ENCODE results near the gene CENPU.

The CENPU gene

DNA sequence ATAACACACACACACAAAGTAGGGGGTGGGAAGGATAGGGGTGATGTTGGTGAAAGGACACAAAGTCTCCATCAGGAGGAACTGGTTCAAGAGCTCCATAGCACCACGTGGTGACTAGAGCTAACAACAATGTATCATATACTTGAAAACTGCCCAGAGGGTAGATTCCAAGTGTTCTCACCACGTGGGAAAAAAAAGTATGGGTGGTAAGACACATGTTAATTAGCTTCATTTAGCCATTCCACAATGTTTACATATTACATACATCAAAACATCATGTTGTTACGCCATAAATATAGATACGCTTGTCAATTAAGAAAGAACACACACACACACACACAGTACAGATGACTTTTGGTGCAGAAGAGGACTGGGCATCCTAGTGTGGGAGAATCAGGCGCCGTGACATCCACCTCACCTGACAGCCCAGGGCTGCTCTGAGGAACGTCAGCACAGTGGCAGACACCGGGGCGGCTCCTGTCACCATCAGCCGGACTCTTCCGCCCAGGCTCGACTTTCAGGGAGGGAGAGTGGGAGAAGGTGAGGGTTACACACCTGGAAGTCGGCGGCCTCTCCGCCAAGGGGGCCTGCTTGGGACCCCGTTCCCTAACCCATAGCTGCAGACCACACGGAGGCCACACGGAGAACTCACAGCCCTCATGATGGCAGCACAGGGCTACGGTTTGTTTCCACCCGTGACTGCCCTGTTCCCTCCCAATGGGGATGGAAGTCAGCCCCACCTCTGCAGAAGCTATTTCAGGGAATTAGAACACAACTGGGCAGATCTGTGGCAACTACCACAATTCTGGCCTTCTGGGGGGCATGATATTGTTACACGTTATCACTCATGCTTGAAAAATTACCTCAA, 31.8 kb upstream of the CENPU start:
- Histone ChIP-seq H3K4me1 (ENCODE audit: control insufficient read depth, low read depth, low read length) (no peaks in the 10 kb centered on the region), H3K4me3 (ENCODE audit: low read length) (no peak overlapping the region), H3K36me3 (ENCODE audit: control insufficient read depth, low read depth, low read length) (no peaks in the 10 kb centered on the region), H3K9me3 (ENCODE audit: control insufficient read depth, low read depth, low read length) (no peaks in the 10 kb centered on the region), H3K27ac (ENCODE audit: low read length) (no peak overlapping the region), H3K27me3 (ENCODE audit: control insufficient read depth, insufficient read depth, low read length) (no peaks in the 10 kb centered on the region), H3K9ac (ENCODE audit: low read length) (no peak overlapping the region)

DNA sequence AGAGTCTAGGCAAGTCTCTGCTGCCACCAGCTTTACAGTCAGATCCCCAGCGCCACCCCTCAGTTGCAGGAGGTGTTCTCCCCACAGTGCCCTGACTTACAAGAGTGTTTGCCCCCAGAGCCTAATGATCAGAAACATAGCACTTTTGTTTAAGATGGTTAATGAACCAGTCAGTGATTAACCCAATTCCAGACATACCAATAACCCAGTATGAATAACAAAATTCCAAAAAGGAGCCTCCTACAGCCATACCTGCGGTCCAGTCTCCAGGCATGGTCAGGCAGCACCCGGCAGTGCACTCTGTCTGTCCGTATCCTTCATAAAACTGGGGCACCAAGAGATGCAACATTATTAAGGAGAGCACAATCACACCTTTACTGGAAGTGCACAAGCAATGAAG, 30.7 kb upstream of the CENPU start:
- H3K4me1 ChIP-seq (ENCODE audit: control insufficient read depth, low read depth, low read length) = no peaks in the 10 kb centered on the region
- no peaks in the 10 kb centered on the region for H3K27me3 ChIP-seq (ENCODE audit: control insufficient read depth, insufficient read depth, low read length)
- H3K27ac ChIP-seq (ENCODE audit: low read length) = no peak overlapping the region
- H3K9me3 ChIP-seq (ENCODE audit: control insufficient read depth, low read depth, low read length) = no peaks in the 10 kb centered on the region
- H3K4me3 ChIP-seq (ENCODE audit: low read length) = no peak overlapping the region
- H3K9ac ChIP-seq (ENCODE audit: low read length) = no peak overlapping the region
- H3K36me3 ChIP-seq (ENCODE audit: control insufficient read depth, low read depth, low read length) = no peaks in the 10 kb centered on the region

DNA sequence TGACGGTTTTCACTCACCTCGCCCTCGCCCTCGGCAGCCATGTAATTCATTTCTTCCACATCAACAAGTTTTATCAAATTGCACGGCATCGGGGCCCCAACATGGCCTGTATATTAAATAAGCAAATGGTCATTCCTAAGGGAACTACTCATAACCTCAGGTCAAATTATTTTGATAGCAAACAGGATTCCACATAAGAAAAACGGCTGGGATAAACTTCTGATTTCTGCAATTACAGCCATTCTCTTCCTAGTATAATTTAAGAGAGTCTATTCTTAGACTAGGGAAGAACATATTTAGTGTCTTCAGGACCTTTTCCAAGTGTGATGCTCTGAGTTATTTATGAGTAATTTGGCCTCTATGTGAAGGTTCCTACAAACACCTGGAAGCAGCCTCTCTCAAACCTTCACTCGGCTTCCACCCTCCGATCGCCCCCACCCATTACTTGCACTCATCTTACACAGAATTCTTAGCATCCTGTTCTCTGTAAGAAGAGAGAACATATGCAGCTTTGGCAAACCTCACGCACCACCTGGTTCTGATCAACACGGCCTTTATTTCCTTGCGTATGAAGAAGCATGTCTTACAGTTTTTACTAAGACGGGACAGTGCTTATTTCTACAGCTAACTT, 29.4 kb upstream of the CENPU start:
- H3K9ac ChIP-seq (ENCODE audit: low read length) = no peak overlapping the region
- H3K9me3 ChIP-seq (ENCODE audit: control insufficient read depth, low read depth, low read length) = no peaks in the 10 kb centered on the region
- H3K4me1 ChIP-seq (ENCODE audit: control insufficient read depth, low read depth, low read length) = no peaks in the 10 kb centered on the region
- no peak overlapping the region for H3K4me3 ChIP-seq (ENCODE audit: low read length)
- H3K27me3 ChIP-seq (ENCODE audit: control insufficient read depth, insufficient read depth, low read length) = no peaks in the 10 kb centered on the region
- H3K27ac ChIP-seq (ENCODE audit: low read length) = no peak overlapping the region
- no peaks in the 10 kb centered on the region for H3K36me3 ChIP-seq (ENCODE audit: control insufficient read depth, low read depth, low read length)

DNA sequence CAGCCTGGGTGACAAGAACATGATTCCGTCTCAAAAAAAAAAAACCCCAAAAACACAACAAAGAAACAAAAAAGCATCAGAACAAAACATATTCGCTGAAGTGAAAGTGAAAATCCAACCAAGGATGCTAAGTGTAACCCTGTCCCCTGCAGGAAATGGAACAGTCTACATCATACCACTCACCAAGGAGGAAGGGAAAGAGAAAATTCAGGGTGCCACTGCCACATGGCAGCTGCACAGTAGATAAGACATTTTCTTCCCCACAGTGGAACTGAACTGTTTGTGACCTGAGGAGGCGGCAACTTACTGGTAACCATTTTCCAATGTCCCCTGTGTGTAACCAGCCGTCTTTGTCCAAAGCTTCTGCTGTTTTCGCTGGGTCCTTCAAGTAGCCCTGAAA, 28.2 kb upstream of the CENPU start:
- no peak overlapping the region for H3K9ac ChIP-seq (ENCODE audit: low read length)
- no peak overlapping the region for H3K27ac ChIP-seq (ENCODE audit: low read length)
- H3K4me3 ChIP-seq (ENCODE audit: low read length) = no peak overlapping the region
- H3K4me1 ChIP-seq (ENCODE audit: control insufficient read depth, low read depth, low read length) = no peaks in the 10 kb centered on the region
- H3K27me3 ChIP-seq (ENCODE audit: control insufficient read depth, insufficient read depth, low read length) = no peaks in the 10 kb centered on the region
- H3K36me3 ChIP-seq (ENCODE audit: control insufficient read depth, low read depth, low read length) = no peaks in the 10 kb centered on the region
- no peaks in the 10 kb centered on the region for H3K9me3 ChIP-seq (ENCODE audit: control insufficient read depth, low read depth, low read length)

DNA sequence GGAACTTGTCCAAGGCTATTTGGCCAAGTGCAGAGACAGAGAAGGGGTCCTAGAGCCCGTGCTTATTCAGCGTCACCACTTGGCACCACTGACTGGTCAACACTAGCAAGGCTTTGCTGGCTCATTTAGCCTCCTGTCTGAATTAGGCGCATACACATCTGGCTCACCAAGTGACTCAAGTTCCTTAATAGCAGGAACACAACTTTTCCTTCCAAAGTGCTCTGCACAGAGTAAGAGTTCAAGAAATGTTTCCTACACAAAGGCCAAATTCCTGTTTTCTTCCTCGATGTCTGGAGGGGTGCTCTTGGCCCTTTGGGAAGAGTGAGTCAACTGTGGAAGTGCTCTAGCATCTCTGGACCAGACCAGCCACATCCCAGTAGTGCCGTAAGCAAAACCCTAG, 26.8 kb upstream of the CENPU start:
- Histone ChIP-seq H3K9ac (ENCODE audit: low read length) (no peak overlapping the region), H3K4me3 (ENCODE audit: low read length) (no peak overlapping the region), H3K36me3 (ENCODE audit: control insufficient read depth, low read depth, low read length) (no peaks in the 10 kb centered on the region), H3K4me1 (ENCODE audit: control insufficient read depth, low read depth, low read length) (no peaks in the 10 kb centered on the region), H3K9me3 (ENCODE audit: control insufficient read depth, low read depth, low read length) (no peaks in the 10 kb centered on the region), H3K27ac (ENCODE audit: low read length) (no peak overlapping the region), H3K27me3 (ENCODE audit: control insufficient read depth, insufficient read depth, low read length) (no peaks in the 10 kb centered on the region)

DNA sequence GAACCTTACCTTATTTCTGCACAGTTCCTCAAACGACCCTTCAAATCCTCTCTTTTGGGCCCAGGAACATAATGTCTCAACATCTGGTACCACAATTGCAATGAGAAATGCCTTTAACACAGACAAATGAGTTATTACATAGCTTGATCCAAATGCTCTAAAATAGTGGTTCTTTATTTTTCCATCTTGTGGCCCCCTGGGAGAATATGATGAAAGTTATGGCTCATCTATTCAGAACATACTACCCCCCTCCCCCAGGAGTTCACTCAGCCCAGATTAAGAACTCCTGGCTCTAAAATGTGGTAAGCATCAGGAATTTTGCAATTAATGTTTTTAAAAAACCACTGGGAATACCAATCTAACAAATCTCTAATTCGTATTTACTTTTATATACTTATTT, 23.9 kb upstream of the CENPU start:
- no peak overlapping the region for H3K9ac ChIP-seq (ENCODE audit: low read length)
- H3K9me3 ChIP-seq (ENCODE audit: control insufficient read depth, low read depth, low read length) = no peaks in the 10 kb centered on the region
- H3K4me1 ChIP-seq (ENCODE audit: control insufficient read depth, low read depth, low read length) = no peaks in the 10 kb centered on the region
- H3K4me3 ChIP-seq (ENCODE audit: low read length) = no peak overlapping the region
- H3K36me3 ChIP-seq (ENCODE audit: control insufficient read depth, low read depth, low read length) = no peaks in the 10 kb centered on the region
- no peak overlapping the region for H3K27ac ChIP-seq (ENCODE audit: low read length)
- H3K27me3 ChIP-seq (ENCODE audit: control insufficient read depth, insufficient read depth, low read length) = no peaks in the 10 kb centered on the region

DNA sequence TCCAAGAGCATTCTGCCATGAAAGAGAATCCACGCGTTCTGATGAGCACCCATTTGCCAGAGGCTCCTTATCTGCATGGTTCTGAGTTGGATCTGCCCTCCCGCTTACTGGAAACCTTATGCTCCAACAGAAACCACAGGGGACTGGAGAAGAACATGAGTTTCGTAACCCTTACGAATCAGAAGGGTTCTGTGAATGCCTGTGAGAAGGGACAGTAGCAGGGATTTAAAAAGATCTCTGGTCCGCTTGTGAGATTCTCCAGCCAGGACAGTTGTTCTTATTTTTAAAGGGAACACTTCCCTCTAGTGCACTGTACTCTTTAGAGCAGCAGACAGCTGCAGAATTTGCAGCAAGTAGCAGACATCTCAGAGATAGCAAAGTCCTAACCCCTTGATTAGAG, 22.5 kb upstream of the CENPU start:
- Histone ChIP-seq H3K9me3 (ENCODE audit: control insufficient read depth, low read depth, low read length) (no peaks in the 10 kb centered on the region), H3K36me3 (ENCODE audit: control insufficient read depth, low read depth, low read length) (no peaks in the 10 kb centered on the region), H3K27ac (ENCODE audit: low read length) (no peak overlapping the region), H3K9ac (ENCODE audit: low read length) (no peak overlapping the region), H3K4me3 (ENCODE audit: low read length) (no peak overlapping the region), H3K4me1 (ENCODE audit: control insufficient read depth, low read depth, low read length) (no peaks in the 10 kb centered on the region), H3K27me3 (ENCODE audit: control insufficient read depth, insufficient read depth, low read length) (no peaks in the 10 kb centered on the region)

DNA sequence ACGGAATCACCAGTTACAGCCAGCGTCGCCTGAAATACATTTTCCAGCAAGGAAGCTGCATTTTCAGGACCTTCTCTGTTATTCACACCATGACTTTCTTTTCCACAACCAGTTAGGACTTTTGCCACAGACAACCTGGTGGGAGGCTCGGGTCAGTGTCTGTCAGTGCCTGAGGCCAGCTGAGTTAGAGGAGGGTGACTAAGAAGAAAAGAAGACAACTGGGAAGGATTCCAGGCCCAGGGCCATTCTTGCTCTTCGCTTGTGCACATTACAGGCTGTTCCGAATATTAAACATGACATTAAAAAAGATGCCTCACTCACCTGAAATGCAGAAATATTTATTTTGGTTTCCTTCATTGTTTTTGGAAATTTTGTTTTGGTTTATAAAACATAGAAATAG, 21.4 kb upstream of the CENPU start:
- H3K27ac ChIP-seq (ENCODE audit: low read length) = no peak overlapping the region

DNA sequence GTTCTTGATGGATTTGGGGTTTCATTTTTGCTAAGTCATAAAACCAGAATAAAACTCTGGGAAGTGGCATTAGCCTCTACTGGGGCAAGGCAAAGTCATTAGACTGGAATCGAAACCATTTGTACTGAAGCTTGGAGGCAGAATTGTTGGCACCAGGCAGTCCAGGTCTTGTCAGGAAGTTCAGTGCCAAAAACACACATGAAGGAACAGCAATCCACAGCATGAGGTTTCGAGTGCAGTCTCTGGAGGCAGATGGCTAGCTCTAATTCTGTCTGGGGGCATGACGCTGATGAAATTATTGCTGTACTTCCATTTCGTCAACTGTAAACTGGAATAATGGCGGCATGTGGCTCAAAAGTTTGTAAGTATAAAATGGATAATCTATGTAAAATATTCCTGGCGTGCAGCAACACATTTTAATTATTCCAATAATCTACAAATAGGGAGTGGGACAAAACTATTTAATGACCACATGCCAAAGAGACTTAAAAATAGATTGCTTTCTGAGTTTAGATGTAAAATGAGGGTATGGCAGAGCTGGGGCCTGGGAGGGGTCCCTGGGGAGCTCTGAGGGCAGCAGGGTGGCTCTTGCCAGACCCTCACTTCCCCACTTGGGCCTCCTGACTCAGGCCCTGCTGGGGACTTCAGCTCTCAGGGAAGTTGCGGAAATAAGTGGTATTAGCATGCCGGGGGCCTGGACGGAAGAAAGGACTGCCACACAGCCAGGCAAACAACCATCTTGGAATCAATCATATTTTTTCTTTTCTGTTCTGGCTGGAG, 18.8 kb upstream of the CENPU start:
- H3K36me3 ChIP-seq (ENCODE audit: control insufficient read depth, low read depth, low read length) = no peaks in the 10 kb centered on the region
- H3K4me3 ChIP-seq (ENCODE audit: low read length) = no peak overlapping the region
- H3K9me3 ChIP-seq (ENCODE audit: control insufficient read depth, low read depth, low read length) = no peaks in the 10 kb centered on the region
- no peak overlapping the region for H3K9ac ChIP-seq (ENCODE audit: low read length)
- no peaks in the 10 kb centered on the region for H3K27me3 ChIP-seq (ENCODE audit: control insufficient read depth, insufficient read depth, low read length)
- H3K27ac ChIP-seq (ENCODE audit: low read length) = no peak overlapping the region
- H3K4me1 ChIP-seq (ENCODE audit: control insufficient read depth, low read depth, low read length) = peaks cover 9% of the 10 kb centered on the region

More for the DNA sequence above, 21.4 kb upstream of the CENPU start:
- no peak overlapping the region for H3K4me3 ChIP-seq (ENCODE audit: low read length)
- H3K36me3 ChIP-seq (ENCODE audit: control insufficient read depth, low read depth, low read length) = no peaks in the 10 kb centered on the region
- no peak overlapping the region for H3K9ac ChIP-seq (ENCODE audit: low read length)
- H3K9me3 ChIP-seq (ENCODE audit: control insufficient read depth, low read depth, low read length) = no peaks in the 10 kb centered on the region
- no peaks in the 10 kb centered on the region for H3K27me3 ChIP-seq (ENCODE audit: control insufficient read depth, insufficient read depth, low read length)
- no peaks in the 10 kb centered on the region for H3K4me1 ChIP-seq (ENCODE audit: control insufficient read depth, low read depth, low read length)

DNA sequence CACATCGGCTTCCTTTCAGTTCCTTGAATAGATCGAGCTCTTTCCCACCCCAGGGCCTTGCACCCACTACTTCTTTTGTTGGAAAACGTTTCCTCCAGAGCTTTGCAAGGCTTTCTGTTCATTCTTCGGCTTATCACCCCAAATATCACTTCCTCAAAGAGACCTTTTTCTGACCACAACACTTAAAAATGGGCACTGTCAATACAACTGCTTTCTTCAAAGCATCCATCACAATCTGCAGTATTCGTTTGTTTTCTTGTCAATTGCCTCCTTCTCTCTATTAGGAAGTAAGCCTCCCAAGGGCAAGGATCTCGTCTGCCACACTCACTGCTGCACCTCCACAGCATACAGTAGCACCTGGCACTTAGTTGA, 17.7 kb upstream of the CENPU start:
- Histone ChIP-seq H3K27ac (ENCODE audit: low read length) (no peak overlapping the region), H3K4me1 (ENCODE audit: control insufficient read depth, low read depth, low read length) (peaks cover 16% of the 10 kb centered on the region), H3K9me3 (ENCODE audit: control insufficient read depth, low read depth, low read length) (no peaks in the 10 kb centered on the region), H3K36me3 (ENCODE audit: control insufficient read depth, low read depth, low read length) (no peaks in the 10 kb centered on the region), H3K27me3 (ENCODE audit: control insufficient read depth, insufficient read depth, low read length) (peaks cover 6% of the 10 kb centered on the region), H3K4me3 (ENCODE audit: low read length) (no peak overlapping the region), H3K9ac (ENCODE audit: low read length) (no peak overlapping the region)

DNA sequence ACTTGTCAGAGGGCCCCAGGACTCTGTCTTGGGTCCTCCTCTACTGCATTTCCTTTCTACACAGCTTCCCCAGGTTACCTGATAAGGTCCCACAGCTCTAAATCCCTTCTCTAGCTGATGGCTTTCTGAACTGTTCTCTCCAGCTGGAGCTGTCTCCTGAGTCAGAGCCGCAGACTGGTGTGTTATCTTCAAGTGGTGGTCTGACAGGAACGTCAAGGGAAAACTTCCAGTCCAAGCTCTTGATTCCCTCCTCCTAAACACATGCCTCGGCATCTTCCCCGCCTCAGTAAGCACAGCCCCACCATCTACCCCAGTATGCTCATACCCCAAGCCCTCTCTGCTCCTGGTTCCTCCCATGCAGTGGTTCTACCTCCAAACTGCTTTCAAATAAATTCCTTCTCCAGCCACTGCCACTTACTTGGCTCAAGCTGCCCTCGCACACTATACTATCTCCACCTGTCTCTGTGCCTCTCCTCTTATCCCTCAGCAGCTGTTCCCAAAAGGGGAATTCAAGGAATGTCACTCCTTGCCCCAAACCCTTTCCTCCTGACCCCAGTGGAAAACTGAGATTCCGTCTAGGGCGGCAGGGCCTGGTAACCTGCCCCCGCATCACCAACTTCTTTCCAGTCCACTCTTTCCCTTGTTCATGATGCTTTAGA, 17.2 kb upstream of the CENPU start:
- Histone ChIP-seq H3K9ac (ENCODE audit: low read length) (no peak overlapping the region), H3K36me3 (ENCODE audit: control insufficient read depth, low read depth, low read length) (no peaks in the 10 kb centered on the region), H3K9me3 (ENCODE audit: control insufficient read depth, low read depth, low read length) (no peaks in the 10 kb centered on the region), H3K4me1 (ENCODE audit: control insufficient read depth, low read depth, low read length) (peaks cover 21% of the 10 kb centered on the region), H3K27me3 (ENCODE audit: control insufficient read depth, insufficient read depth, low read length) (peaks cover 8% of the 10 kb centered on the region), H3K27ac (ENCODE audit: low read length) (no peak overlapping the region), H3K4me3 (ENCODE audit: low read length) (no peak overlapping the region)
